Tongue (tissue), 3 donors: Measurements from ENCODE around the gene KIF4A. TPM values are rescaled to one million over a fixed set of nuclear protein-coding genes. Genes with fewer than 3 reads are reported as not detected.
A peak's percentile ranks its signal among the peaks of the same experiment; 100 is the strongest.

Experiments used
- DNase-seq: peaks from one replicate; pipeline ENCODE4 v3.0.0-alpha.2; 2015
- small RNA-seq: library from RNA; depleted of rRNA; stranded (forward); fragments of <200 nt; gene quantifications from one replicate; pipeline ENCODE3, GENCODE V24; 2014; ENCODE audit warnings: low replicate concordance
- total RNA-seq: library from RNA; depleted of rRNA; stranded (reverse); fragments of >200 nt; gene quantifications from one replicate; pipeline ENCODE4 v1.2.3, GENCODE V29; 2014

KIF4A gene
- total RNA-seq, 1 donor from 2014 or later, result 6.7 TPM

- peak; percentile 29 for DNase-seq
Observed at GRCh38 chrX:70444326-70444945, 154.5 kb downstream of the KIF4A start, which contains the start of gene DLG3. Gene DLG3 (plus strand): TSS chrX:70444835. CDS start chrX:70445202, 367 bp downstream.

- DNase-seq, result no peak
Observed at GRCh38 chrX:70444946-70445656, 155.2 kb downstream of the KIF4A start.

GRCh38 chrX:70445951-70446350, 156.0 kb downstream of the KIF4A start:
- DNase-seq, result no peak

DNA sequence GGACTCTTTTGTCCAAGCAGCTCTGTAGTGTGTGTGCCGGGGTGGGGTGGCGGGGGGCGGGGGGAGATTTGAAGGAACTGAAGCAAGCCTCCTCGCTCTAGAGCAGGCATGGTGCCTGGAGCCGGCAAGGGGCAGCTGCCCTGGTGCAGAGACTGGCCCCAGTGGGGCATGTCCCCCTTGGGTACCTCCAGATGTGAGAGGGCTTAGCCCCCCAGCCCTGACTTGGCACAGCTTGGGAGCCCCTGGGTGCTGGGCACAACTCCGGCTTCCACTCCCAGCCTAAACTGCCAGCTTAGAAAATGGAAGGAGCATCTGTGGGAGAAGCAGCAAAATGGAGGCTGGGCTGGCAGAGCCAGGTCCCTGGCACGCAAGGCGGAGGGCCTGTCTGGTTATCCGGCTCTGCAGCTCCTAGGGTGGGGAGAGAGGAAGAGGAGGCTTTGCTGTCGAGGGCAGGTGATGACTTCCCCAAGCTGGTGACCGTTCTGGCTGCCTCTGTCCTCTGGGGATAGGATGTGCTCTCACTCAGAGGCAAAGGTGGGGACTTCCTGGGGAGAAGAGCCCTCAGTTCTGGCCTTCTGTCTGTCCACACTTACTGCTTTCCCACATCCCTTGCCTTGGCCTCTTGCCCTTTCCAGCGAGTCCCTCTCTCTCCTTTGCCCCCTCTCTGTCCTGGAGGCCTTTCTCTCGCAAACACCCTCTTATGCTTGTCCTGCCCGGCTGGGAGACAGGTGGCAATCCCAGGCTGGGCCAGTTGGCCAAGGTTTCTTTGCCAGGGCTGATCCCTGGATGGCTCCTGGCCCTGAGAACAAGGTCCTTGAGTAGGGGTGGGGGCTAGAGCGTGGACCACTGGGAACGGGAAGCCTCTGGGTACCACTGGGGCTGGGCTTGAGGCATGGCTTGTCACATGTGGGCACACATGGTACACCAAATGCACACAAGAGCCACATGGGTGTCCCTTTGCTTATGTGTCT, 156.8 kb downstream of the KIF4A start:
- DNase-seq, result no peak

DNA sequence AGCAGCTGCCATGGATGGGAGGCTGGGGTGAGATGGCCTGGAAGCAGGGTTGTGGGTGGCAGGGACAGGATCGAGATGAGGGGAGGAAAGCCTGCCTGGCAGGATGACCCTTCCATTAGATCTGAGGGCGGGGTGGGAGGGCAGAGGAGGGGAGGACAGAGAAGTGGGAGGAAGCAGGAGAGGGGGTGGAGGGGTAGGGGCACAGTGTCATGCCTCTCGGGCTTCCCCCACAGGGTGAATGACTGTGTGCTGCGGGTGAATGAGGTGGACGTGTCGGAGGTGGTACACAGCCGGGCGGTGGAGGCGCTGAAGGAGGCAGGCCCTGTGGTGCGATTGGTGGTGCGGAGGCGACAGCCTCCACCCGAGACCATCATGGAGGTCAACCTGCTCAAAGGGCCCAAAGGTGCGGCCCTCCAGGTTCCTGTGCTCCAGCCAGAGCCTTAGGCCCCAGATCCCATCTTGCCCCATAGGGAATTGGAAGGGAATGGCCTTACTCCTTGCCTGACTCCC, 159.6 kb downstream of the KIF4A start:
- no peak for DNase-seq

- DNase-seq, result peak; percentile 73
Observed at GRCh38 chrX:70452143-70452733, 162.3 kb downstream of the KIF4A start.

DNA sequence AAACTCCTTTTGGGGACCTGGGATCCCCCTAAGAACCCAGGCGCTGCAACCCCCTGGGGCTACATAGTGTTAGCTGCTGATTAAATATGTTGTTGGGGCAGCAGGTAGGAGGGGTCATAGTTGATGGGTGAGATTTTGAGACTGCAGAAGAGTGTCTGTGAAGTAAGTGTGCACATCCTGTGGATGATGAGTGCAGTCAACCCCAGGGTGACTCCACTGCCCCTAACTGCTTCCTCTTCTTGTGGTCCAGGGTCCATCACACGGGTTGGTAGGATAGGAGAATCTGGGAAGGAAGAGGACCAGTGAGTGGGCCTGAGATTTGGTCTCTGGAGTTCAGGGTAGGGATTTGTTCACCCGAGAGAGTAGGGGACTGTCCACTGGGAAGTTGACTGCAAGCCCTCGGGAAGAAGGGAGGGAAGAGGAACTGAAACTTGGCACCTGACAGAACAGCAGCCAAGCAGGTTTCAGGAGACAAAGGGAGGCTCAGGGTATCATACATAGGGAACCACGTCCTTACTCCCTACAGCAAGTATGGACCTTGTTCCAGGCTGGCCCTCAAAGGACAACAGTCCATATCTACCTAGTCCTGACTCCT, 163.2 kb downstream of the KIF4A start:
- DNase-seq, result no peak

DNA sequence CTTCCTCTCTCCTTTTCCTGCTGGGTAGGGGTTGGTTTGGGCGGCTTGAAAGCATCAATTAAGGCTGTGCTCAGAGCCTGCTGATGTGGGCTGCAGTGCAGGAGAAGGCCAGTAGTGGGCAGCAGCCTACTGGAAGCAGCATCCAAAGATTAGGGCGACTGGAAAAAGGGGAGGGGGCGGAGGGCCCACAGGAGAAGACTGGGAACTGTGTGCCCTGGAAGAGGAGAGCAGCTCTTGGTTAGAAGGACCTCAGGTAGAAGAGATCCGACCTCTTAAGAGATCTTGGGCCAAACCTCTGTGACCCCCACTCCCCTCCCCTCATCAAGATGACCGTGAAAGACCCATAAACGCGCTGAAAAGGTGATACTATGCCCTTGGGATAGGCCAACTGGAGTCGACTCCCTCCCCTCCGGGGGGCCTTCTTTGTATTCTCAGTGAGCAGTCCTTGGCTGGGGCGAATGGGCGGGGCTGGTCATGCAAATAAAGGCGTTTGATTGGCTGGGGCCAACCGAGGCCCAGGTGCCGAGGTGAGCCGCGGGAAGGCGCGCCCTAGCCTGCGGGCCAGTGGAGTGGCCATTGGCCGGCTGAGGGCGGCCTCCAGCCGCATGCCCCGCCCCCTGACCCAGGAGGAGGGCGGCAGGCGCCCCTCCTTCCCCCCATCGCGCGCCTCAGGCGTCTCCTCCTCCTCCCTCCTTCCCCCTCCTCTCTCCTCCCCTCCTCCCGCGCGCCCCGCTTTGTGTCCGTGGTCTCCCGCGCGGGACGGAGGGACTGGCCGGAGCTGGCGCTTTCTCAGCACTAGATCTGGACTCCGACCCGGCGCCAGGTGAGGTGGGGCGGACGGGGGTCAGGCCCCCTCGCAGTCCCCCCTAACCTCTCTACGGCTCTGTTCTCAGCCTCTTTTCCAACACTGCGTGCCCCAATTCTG, 164.8 kb downstream of the KIF4A start:
- peak; percentile 87 for DNase-seq

DNA sequence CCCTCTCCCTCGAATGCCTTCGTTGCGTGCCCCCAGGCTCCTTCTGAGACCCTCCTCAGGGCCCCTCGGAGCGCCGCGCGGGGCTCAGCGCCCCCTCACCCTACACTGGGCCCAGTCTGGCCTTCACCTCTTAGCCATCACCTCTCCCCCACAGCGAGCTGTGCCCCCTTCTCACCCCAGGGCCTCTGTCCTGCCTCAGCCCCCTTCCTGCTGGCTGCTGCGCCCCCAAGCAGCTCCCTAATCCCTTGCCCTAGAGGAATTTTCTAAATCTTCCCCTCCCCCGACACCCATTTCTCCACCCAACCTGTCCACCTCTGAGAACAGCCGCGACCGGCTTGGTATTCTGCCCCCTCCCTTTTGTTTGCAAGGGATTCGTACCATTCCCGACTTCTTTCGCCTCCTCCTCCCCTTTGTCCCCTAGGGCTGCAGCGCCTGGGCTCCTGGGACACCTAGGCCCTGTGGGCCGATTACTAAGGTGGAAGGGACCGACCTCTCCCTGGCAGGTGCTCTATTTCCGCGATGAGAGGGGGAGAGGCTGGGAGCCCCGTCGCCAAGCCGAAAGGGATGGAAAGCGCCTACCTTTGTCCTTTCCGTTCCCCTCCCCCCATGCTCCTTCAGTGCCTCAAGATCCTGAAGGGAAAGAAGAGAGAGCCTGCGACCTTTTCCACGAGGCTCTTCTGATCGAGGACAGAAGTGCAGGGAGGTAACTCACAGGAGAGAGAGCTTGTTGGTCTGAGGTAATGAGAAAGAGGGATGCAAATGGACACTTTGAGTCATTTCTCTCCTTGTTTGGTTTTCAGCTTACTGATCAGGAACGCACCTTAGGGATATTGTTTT, 165.7 kb downstream of the KIF4A start:
- DNase-seq, result no peak

DNA sequence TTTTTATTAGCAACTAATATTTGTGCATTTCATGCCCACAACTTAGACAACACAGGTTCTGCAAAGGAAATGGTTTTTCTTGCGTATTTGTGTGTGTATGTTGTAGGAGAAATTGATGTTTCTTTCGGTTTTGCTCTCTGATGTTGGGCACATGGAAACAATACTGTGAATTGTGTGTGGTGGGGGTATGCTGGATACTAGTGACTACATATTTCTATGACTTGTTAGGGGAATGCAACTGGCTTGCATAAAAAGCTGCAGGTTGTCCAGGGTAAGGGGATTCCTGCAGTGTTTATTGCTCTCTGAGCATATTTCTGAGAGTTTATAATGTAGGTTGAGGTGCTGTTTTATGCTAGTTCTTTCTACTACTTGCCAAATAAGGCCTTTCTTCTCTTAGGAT, 166.4 kb downstream of the KIF4A start:
- DNase-seq, result no peak

- no peak for DNase-seq
Observed at GRCh38 chrX:70461026-70461425, 171.1 kb downstream of the KIF4A start.

DNA sequence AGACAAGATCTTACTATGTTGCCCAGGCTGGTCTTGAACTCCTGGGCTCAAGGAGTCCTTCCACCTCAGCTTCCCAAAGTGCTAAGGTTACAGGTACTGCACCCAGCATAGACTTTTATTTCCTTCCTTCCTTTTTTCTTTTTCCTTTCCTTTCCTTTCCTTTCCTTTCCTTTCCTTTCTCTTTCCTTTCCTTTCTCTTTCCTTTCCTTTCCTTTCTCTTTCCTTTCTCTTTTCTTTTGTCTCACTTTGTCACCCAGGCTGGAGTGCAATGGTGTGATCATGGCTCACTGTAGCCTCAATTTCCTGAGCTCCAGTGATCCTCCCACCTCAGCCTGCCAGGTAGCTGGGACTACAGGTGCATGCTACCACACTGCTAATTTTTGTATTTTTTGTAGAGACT, 174.1 kb downstream of the KIF4A start:
- DNase-seq, result no peak

DNA sequence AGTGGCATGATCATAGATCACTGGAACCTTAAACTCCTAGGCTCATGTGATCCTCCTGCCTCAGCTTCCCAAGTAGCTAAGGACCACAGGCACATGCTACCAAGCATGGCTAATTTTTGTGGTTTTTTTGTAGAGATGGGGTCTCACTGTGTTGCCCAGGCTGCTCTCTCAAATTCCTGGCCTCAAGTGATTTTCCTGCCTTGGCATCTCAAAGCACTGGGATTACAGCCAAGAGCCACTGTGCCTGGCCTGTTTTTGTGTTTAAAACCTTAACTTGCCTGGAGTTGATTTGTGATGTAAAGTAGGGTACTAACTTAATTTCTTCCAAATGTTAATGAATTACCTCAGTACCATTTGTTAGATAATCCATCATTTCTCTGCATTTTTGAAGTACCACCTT, 177.1 kb downstream of the KIF4A start:
- no peak for DNase-seq

DNA sequence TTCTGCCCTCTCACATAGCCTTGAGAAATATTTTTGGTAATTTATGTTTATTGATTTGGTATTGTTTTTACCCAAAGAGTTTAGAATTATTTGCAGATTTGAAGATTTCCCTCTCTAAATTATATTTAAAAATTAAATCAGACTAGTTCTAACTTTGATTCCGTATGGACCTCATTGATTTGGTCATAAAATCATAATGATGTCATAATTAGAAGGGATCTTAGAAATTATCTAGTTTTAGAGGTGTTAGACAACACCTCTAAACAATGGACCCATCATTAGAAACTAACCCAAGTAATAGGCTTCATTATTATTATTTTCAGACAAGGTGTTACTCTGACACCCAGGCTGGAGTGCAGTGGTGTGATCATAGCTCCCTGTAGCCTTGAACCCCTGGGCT, 178.8 kb downstream of the KIF4A start:
- DNase-seq, result no peak

Small RNAs within 50 kb of the gene (small RNA-seq; reads per million reads assigned to genes)
- gene RNA5SP507 (0.06 reads per million), gene RNU4-81P (not detected), gene RNY4P23 (1.0 reads per million, percentile 85 among the genes with 10 or more reads in this experiment)

Other genes starting within 250 kb of the KIF4A start
- gene AWAT2, start 240.2 kb upstream of the KIF4A start, total RNA-seq, result not detected
- not detected for gene OTUD6A, start 227.6 kb upstream of the KIF4A start, total RNA-seq
- 80.4 TPM for gene IGBP1, start 156.7 kb upstream of the KIF4A start, total RNA-seq
- not detected for gene DGAT2L6, start 112.6 kb upstream of the KIF4A start, total RNA-seq
- not detected for gene AWAT1, start 55.4 kb upstream of the KIF4A start, total RNA-seq
- gene P2RY4, start 29.9 kb upstream of the KIF4A start, total RNA-seq, result 0.41 TPM
- not detected for gene ARR3, start 21.8 kb upstream of the KIF4A start, total RNA-seq
- not detected for gene RAB41, start 7.9 kb upstream of the KIF4A start, total RNA-seq
- 19.2 TPM for gene PDZD11, start 177 bp upstream of the KIF4A start, total RNA-seq
- 1.5 TPM for gene GDPD2, start 133.2 kb downstream of the KIF4A start, total RNA-seq
- gene DLG3, start 154.7 kb downstream of the KIF4A start, total RNA-seq, result 16.7 TPM